ENCODE data around the gene BPIFB6.

The BPIFB6 gene

DNA sequence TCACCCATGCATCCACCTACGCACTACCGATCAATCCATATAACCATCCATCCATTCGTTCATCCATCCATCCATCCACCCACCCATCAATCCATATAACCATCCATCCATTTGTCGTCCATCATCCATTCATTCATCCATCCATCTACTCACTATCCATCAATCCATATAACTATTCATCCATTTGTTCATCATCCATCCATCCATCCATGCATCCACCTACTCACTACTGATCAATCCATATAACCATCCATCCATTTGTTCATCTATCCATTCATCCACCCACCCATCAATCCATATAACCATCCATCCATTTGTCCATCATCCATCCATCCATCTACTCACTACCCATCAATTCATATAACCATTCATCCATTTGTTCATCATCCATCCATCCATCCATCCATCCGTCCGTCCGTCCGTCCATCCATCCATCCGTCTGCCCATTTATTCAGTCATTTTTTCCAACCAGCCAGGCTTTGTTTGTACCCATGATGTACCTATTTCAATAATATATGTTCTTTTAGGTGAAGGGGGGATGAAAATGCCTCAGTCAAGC lies 6.1 kb upstream of the BPIFB6 start:
- H4K8ac ChIP-seq (ENCODE audit: low read depth, low read length) = no peak overlapping the region
- 96% methylated on average over 9 of the region's 9 CpGs for WGBS (ENCODE audit: extremely low coverage, insufficient coverage, insufficient read length)

DNA sequence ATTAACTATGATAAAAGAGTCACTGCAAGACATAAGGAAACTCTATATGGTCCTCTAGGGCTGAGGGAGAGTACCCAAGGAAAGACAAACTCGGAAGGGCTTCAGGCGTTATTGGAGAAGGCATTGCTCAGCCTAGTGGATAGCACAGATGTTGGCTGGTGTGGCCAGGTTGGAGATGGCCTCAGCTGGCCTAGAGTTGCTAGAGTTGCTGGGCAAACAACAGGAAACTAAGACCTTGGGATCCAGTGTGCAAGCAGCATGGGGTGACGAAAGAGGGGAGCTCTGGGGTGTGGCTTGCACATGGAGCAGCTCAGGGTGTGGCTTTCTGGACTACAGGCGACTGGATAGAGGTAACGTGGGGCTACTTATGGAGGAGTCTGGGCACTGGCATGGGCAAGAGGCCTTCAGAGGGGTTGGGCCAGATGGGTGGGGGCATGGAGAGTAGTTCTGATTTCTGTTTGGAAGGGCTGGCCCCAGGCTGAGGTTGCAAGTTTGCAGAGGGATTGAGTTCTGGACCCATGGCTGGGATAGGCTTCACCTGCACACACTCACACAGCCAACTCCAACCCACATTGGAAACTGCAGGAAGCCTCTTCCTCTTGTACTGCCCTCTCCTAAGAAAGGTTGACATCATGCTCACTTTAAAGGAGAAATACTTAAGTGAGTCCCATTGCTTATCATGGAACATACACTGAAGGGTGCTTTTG lies 5.2 kb upstream of the BPIFB6 start:
- no peak overlapping the region for H3K9ac ChIP-seq (ENCODE audit: low read length)
- no peak for DNase-seq
- H3K14ac ChIP-seq (ENCODE audit: low read length) = no peak overlapping the region
- H2BK120ac ChIP-seq (ENCODE audit: insufficient read depth, low read length, poor library complexity) = no peak overlapping the region
- H3K27ac ChIP-seq (ENCODE audit: low read depth, low read length) = no peak overlapping the region
- H3K9me3 ChIP-seq (ENCODE audit: insufficient read depth, low read depth, low read length) = no peaks in the 10 kb centered on the region
- H3K4me1 ChIP-seq (ENCODE audit: control insufficient read depth in 1 of 2, insufficient read depth in 2 of 2, low read length in 2 of 2) = no peaks in the 10 kb centered on the region
- no peak overlapping the region for H2AK5ac ChIP-seq (ENCODE audit: low read length)
- no peak overlapping the region for H3K4me3 ChIP-seq (ENCODE audit: low read depth, low read length)
- H3K27me3 ChIP-seq (ENCODE audit: insufficient read depth, low read length) = no peaks in the 10 kb centered on the region
- no peak overlapping the region for H2AFZ ChIP-seq (ENCODE audit: insufficient read depth, low read length, poor library complexity)
- no peak overlapping the region for H4K12ac ChIP-seq (ENCODE audit: low read depth, low read length)
- H3K4ac ChIP-seq (ENCODE audit: low read depth, low read length) = no peak overlapping the region
- H3K23ac ChIP-seq (ENCODE audit: low read length) = no peak overlapping the region
- H3K18ac ChIP-seq (ENCODE audit: low read length) = no peak overlapping the region
- no peaks in the 10 kb centered on the region for H3K79me2 ChIP-seq (ENCODE audit: control insufficient read depth, insufficient read depth, low read length, poor library complexity)
- no peaks in the 10 kb centered on the region for H3K36me3 ChIP-seq (ENCODE audit: control insufficient read depth in 1 of 2, insufficient read depth in 2 of 2, low read length in 2 of 2)
- H3K79me1 ChIP-seq (ENCODE audit: low read length) = no peaks in the 10 kb centered on the region
- no CpG with 5 or more reads among the region's 5 CpGs for WGBS (ENCODE audit: extremely low coverage, insufficient coverage, insufficient read length)
- H4K91ac ChIP-seq (ENCODE audit: low read depth, low read length) = no peak overlapping the region
- H2BK5ac ChIP-seq (ENCODE audit: low read depth, low read length, poor library complexity) = no peak overlapping the region
- H4K8ac ChIP-seq (ENCODE audit: low read depth, low read length) = no peak overlapping the region
- no peak overlapping the region for H3K4me2 ChIP-seq (ENCODE audit: low read length)
- H2BK12ac ChIP-seq (ENCODE audit: low read length) = no peak overlapping the region

More for the DNA sequence above, 6.1 kb upstream of the BPIFB6 start:
- H2AFZ ChIP-seq (ENCODE audit: insufficient read depth, low read length, poor library complexity) = no peak overlapping the region
- H3K4me1 ChIP-seq (ENCODE audit: control insufficient read depth in 1 of 2, insufficient read depth in 2 of 2, low read length in 2 of 2) = no peaks in the 10 kb centered on the region
- no peak overlapping the region for H3K14ac ChIP-seq (ENCODE audit: low read length)
- no peak overlapping the region for H3K18ac ChIP-seq (ENCODE audit: low read length)
- H2AK5ac ChIP-seq (ENCODE audit: low read length) = no peak overlapping the region
- no peaks in the 10 kb centered on the region for H3K36me3 ChIP-seq (ENCODE audit: control insufficient read depth in 1 of 2, insufficient read depth in 2 of 2, low read length in 2 of 2)
- no peak overlapping the region for H4K91ac ChIP-seq (ENCODE audit: low read depth, low read length)
- H3K23ac ChIP-seq (ENCODE audit: low read length) = no peak overlapping the region
- H3K79me2 ChIP-seq (ENCODE audit: control insufficient read depth, insufficient read depth, low read length, poor library complexity) = no peaks in the 10 kb centered on the region
- H4K12ac ChIP-seq (ENCODE audit: low read depth, low read length) = no peak overlapping the region
- H3K4me2 ChIP-seq (ENCODE audit: low read length) = no peak overlapping the region
- no peak overlapping the region for H3K4ac ChIP-seq (ENCODE audit: low read depth, low read length)
- H3K27ac ChIP-seq (ENCODE audit: low read depth, low read length) = no peak overlapping the region
- no peak overlapping the region for H2BK5ac ChIP-seq (ENCODE audit: low read depth, low read length, poor library complexity)
- H3K27me3 ChIP-seq (ENCODE audit: insufficient read depth, low read length) = no peaks in the 10 kb centered on the region
- H3K79me1 ChIP-seq (ENCODE audit: low read length) = no peaks in the 10 kb centered on the region
- H3K9me3 ChIP-seq (ENCODE audit: insufficient read depth, low read depth, low read length) = no peaks in the 10 kb centered on the region
- no peak overlapping the region for H2BK120ac ChIP-seq (ENCODE audit: insufficient read depth, low read length, poor library complexity)
- no peak overlapping the region for H2BK12ac ChIP-seq (ENCODE audit: low read length)
- H3K4me3 ChIP-seq (ENCODE audit: low read depth, low read length) = no peak overlapping the region
- no peak overlapping the region for H3K9ac ChIP-seq (ENCODE audit: low read length)
- no peak for DNase-seq

DNA sequence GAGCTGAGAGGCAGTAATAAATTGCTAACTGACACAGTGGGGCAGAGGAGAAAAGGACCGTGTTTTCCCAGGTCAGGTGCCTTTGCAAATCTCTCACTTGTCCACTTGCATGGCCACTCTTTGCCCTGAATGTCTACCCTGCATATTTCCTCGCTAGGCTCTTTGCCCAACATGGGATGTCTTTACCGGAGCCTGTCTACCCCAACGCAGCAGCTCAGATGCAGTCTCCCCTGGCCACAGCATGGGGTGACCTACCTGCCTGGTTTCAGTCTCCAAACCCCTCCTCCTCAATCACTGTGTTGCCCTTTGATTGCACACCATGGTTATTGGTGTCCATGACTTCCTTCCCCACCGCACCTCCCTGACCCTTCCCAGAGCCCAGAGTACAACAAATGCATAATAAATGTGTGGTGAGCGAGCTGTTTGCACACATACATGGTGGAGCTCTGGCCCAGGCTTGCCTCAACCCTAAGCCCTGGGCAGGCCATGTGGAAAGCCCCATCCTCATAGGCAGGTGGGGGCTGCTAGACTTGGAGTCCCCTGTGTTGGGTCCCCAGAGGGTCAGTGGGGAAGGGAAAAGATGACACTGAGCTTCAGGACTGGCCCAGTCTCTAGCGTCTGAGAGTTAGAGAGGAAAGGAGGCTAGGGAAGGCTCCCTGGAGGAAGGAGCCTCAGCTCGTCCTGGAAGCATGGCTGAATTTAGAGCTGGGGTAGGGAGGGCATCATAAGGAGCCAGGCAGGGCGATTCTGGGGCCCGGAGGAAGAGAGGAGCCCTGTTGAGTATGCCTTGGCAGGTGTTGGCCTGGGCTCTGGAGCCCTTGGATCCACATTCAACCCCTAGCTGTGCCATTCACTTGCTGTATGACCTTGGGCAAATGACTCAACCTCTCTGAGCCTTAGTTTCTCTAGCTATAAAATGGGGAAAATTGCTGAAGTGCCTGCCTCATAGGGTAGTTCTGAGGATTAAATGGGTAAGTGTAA lies 4.4 kb upstream of the BPIFB6 start:
- Histone ChIP-seq H2BK5ac (ENCODE audit: low read depth, low read length, poor library complexity) (no peak overlapping the region), H2AFZ (ENCODE audit: insufficient read depth, low read length, poor library complexity) (no peak overlapping the region), H3K4ac (ENCODE audit: low read depth, low read length) (no peak overlapping the region), H2BK120ac (ENCODE audit: insufficient read depth, low read length, poor library complexity) (no peak overlapping the region), H2BK12ac (ENCODE audit: low read length) (no peak overlapping the region), H3K27me3 (ENCODE audit: insufficient read depth, low read length) (no peaks in the 10 kb centered on the region), H2AK5ac (ENCODE audit: low read length) (no peak overlapping the region), H3K23ac (ENCODE audit: low read length) (no peak overlapping the region), H3K9ac (ENCODE audit: low read length) (no peak overlapping the region), H3K4me3 (ENCODE audit: low read depth, low read length) (no peak overlapping the region), H4K8ac (ENCODE audit: low read depth, low read length) (no peak overlapping the region), H3K79me1 (ENCODE audit: low read length) (no peaks in the 10 kb centered on the region), H3K4me1 (ENCODE audit: control insufficient read depth in 1 of 2, insufficient read depth in 2 of 2, low read length in 2 of 2) (no peaks in the 10 kb centered on the region), H3K27ac (ENCODE audit: low read depth, low read length) (no peak overlapping the region), H4K12ac (ENCODE audit: low read depth, low read length) (no peak overlapping the region), H3K79me2 (ENCODE audit: control insufficient read depth, insufficient read depth, low read length, poor library complexity) (no peaks in the 10 kb centered on the region), H3K14ac (ENCODE audit: low read length) (no peak overlapping the region), H3K9me3 (ENCODE audit: insufficient read depth, low read depth, low read length) (no peaks in the 10 kb centered on the region), H3K4me2 (ENCODE audit: low read length) (no peak overlapping the region), H3K18ac (ENCODE audit: low read length) (no peak overlapping the region), H3K36me3 (ENCODE audit: control insufficient read depth in 1 of 2, insufficient read depth in 2 of 2, low read length in 2 of 2) (no peaks in the 10 kb centered on the region), H4K91ac (ENCODE audit: low read depth, low read length) (no peak overlapping the region)
- no peak for DNase-seq
- no CpG with 5 or more reads among the region's 10 CpGs for WGBS (ENCODE audit: extremely low coverage, insufficient coverage, insufficient read length)

DNA sequence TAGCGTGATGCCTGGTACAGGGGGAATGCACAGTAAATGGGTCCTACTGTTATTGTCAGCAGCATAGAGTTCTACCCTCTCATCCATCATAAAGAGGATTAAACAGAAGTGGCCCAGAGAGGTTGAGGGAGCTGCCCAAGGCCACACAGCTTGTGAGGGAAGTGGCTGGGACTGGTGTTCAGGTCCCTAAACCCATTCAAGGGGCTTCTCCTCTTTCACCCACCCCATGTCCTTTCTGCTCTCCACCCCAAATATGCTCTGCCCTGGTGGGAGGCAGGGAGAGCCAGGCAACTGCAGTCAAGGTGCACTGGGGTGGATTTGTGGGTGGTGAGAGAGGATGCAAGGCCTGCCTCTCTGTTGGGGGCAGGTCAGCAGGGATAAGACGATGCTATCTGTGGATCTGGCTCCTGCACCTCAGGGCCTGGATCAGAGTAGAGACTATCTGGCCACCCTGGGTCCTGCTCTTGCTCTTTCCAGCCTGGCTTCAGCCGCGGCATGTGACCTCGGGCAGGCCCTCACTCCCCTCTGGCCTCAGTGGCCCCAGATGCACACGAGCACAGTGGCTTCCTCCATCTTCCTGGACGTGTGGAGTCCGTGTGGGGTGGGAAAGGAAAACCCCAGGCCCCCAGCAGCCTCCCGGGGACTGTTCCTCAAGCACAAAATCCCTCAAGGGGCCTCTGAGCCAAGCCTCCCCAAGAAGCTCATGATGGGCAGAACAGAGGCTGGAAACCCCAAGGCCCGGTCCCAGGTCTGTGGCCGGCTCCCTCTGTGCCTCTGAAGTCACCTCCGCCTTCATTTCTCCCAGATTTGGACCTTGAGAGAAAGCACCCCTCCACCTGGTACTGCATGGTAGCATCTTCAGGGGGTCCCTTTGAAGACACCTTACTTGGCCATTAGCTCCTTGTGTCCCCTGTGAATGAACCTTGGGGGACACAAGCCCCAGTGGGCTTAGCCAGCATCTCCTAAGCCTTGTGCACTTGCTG lies 3.4 kb upstream of the BPIFB6 start:
- H3K18ac ChIP-seq (ENCODE audit: low read length) = no peak overlapping the region
- H3K9ac ChIP-seq (ENCODE audit: low read length) = peak overlapping the region; percentile 18
- H4K91ac ChIP-seq (ENCODE audit: low read depth, low read length) = no peak overlapping the region
- H3K23ac ChIP-seq (ENCODE audit: low read length) = no peak overlapping the region
- no peaks in the 10 kb centered on the region for H3K79me1 ChIP-seq (ENCODE audit: low read length)
- no peak overlapping the region for H4K12ac ChIP-seq (ENCODE audit: low read depth, low read length)
- no peak overlapping the region for H2BK120ac ChIP-seq (ENCODE audit: insufficient read depth, low read length, poor library complexity)
- no peak overlapping the region for H2BK12ac ChIP-seq (ENCODE audit: low read length)
- H2AK5ac ChIP-seq (ENCODE audit: low read length) = no peak overlapping the region
- no peak overlapping the region for H2BK5ac ChIP-seq (ENCODE audit: low read depth, low read length, poor library complexity)
- no peak overlapping the region for H4K8ac ChIP-seq (ENCODE audit: low read depth, low read length)
- H3K4ac ChIP-seq (ENCODE audit: low read depth, low read length) = no peak overlapping the region
- DNase-seq = no peak
- H3K4me3 ChIP-seq (ENCODE audit: low read depth, low read length) = no peak overlapping the region
- no peaks in the 10 kb centered on the region for H3K36me3 ChIP-seq (ENCODE audit: control insufficient read depth in 1 of 2, insufficient read depth in 2 of 2, low read length in 2 of 2)
- no peak overlapping the region for H3K4me2 ChIP-seq (ENCODE audit: low read length)
- H3K14ac ChIP-seq (ENCODE audit: low read length) = no peak overlapping the region
- no peak overlapping the region for H3K27ac ChIP-seq (ENCODE audit: low read depth, low read length)
- no peak overlapping the region for H2AFZ ChIP-seq (ENCODE audit: insufficient read depth, low read length, poor library complexity)
- H3K79me2 ChIP-seq (ENCODE audit: control insufficient read depth, insufficient read depth, low read length, poor library complexity) = no peaks in the 10 kb centered on the region
- H3K27me3 ChIP-seq (ENCODE audit: insufficient read depth, low read length) = no peaks in the 10 kb centered on the region
- no peaks in the 10 kb centered on the region for H3K9me3 ChIP-seq (ENCODE audit: insufficient read depth, low read depth, low read length)
- no CpG with 5 or more reads among the region's 12 CpGs for WGBS (ENCODE audit: extremely low coverage, insufficient coverage, insufficient read length)
- H3K4me1 ChIP-seq (ENCODE audit: control insufficient read depth in 1 of 2, insufficient read depth in 2 of 2, low read length in 2 of 2) = no peaks in the 10 kb centered on the region
